ENCODE results near the gene MARCHF3. TPM values are rescaled to one million over a fixed set of nuclear protein-coding genes. Genes with fewer than 3 reads are reported as not detected.

The MARCHF3 gene
- total RNA-seq, 4 donors from 2014 or later: 1.9 to 5.3 (median 2.5) TPM

- Histone ChIP-seq H3K9me3 (no peaks in the 10 kb centered on the region), H3K4me1 (peaks cover 0 to 5% (median 0%) of the 10 kb centered on the region in 3 donors), H3K4me3 (no peak overlapping the region), H3K27ac (no peak overlapping the region), H3K36me3 (no peaks in the 10 kb centered on the region), H3K27me3 (no peaks in the 10 kb centered on the region)
- intact Hi-C loops (cut with DNase I): no loop called here
- no peak for DNase-seq
- 77 to 97% methylated on average over 2 of the region's 2 CpGs for WGBS, 2 donors
- no peak for TF ChIP-seq CTCF (IDR thresholded peaks at IDR 0.05)
- no peak for TF ChIP-seq POLR2A (IDR thresholded peaks at IDR 0.05)
These were observed 66.5 kb downstream of the MARCHF3 start for GRCh38 chr5:126963822-126964375.

- no peaks in the 10 kb centered on the region for H3K36me3 ChIP-seq
- H3K27me3 ChIP-seq: no peaks in the 10 kb centered on the region
- WGBS, 2 donors: 33 to 36% methylated on average over 2 of the region's 2 CpGs
- no peaks in the 10 kb centered on the region for H3K9me3 ChIP-seq
- TF ChIP-seq CTCF (IDR thresholded peaks at IDR 0.05) (no peak), POLR2A (IDR thresholded peaks at IDR 0.05) (no peak)
- H3K4me1 ChIP-seq: peaks cover 0 to 5% (median 0%) of the 10 kb centered on the region in 3 donors
- intact Hi-C loops (cut with DNase I): no loop called here
- no peak overlapping the region for H3K4me3 ChIP-seq
- H3K27ac ChIP-seq: no peak overlapping the region
- DNase-seq: no peak
These were observed 68.7 kb downstream of the MARCHF3 start for GRCh38 chr5:126961702-126962101.

- 77 to 78% methylated on average over 1 of the region's 1 CpG for WGBS, 2 donors
These were observed 69.2 kb downstream of the MARCHF3 start for GRCh38 chr5:126961128-126961527.

GRCh38 chr5:126959188-126959587 lies 71.2 kb downstream of the MARCHF3 start:
- no peak for TF ChIP-seq CTCF (IDR thresholded peaks at IDR 0.05)
- TF ChIP-seq POLR2A (IDR thresholded peaks at IDR 0.05): no peak
- H3K27ac ChIP-seq: no peak overlapping the region
- no peaks in the 10 kb centered on the region for H3K27me3 ChIP-seq
- H3K36me3 ChIP-seq: no peaks in the 10 kb centered on the region
- intact Hi-C loops (cut with DNase I): no loop called here
- H3K4me1 ChIP-seq: no peaks in the 10 kb centered on the region
- H3K9me3 ChIP-seq: no peaks in the 10 kb centered on the region
- DNase-seq: no peak
- H3K4me3 ChIP-seq: no peak overlapping the region

More at GRCh38 chr5:126961128-126961527, 69.2 kb downstream of the MARCHF3 start:
- Histone ChIP-seq H3K4me3 (no peak overlapping the region), H3K9me3 (no peaks in the 10 kb centered on the region), H3K36me3 (no peaks in the 10 kb centered on the region), H3K27ac (no peak overlapping the region), H3K4me1 (peaks cover 0 to 5% (median 0%) of the 10 kb centered on the region in 3 donors), H3K27me3 (no peaks in the 10 kb centered on the region)
- TF ChIP-seq CTCF (IDR thresholded peaks at IDR 0.05) (no peak), POLR2A (IDR thresholded peaks at IDR 0.05) (no peak)
- DNase-seq: no peak
- intact Hi-C loops (cut with DNase I): no loop called here

- intact Hi-C loops (cut with DNase I): no loop called here
- no peak for TF ChIP-seq POLR2A (IDR thresholded peaks at IDR 0.05)
- no peak for TF ChIP-seq CTCF (IDR thresholded peaks at IDR 0.05)
- H3K27ac ChIP-seq: no peak overlapping the region
- H3K36me3 ChIP-seq: no peaks in the 10 kb centered on the region
- H3K4me1 ChIP-seq: no peaks in the 10 kb centered on the region
- DNase-seq: no peak
- no peaks in the 10 kb centered on the region for H3K27me3 ChIP-seq
- H3K4me3 ChIP-seq: no peak overlapping the region
- no peaks in the 10 kb centered on the region for H3K9me3 ChIP-seq
- WGBS, 2 donors: 73 to 74% methylated on average over 2 of the region's 2 CpGs
These were observed 73.4 kb downstream of the MARCHF3 start for GRCh38 chr5:126956991-126957390.
